Glutamatergic neuron (in vitro differentiated cells): ENCODE results near the gene KCNQ1. TPM values are rescaled to one million over a fixed set of nuclear protein-coding genes. Genes with fewer than 3 reads are reported as not detected.

Source experiments
- DNase-seq: peaks from one replicate; pipeline ENCODE4 v3.0.0; 2022
- H3K27ac Mint-ChIP-seq: one replicate; pipeline ENCODE4 v1.8.0; 2020; ENCODE audit warnings: mild to moderate bottlenecking, mixed read lengths, inconsistent platforms; ENCODE audit not compliant: unreplicated experiment
- H3K27me3 Mint-ChIP-seq: one replicate; pipeline ENCODE4 v1.8.0; 2020; ENCODE audit warnings: mild to moderate bottlenecking, moderate library complexity, mixed read lengths, inconsistent platforms; ENCODE audit not compliant: unreplicated experiment
- H3K36me3 Mint-ChIP-seq: one replicate; pipeline ENCODE4 v1.8.0; 2020; ENCODE audit warnings: mild to moderate bottlenecking, mixed read lengths, inconsistent platforms; ENCODE audit not compliant: unreplicated experiment
- H3K4me1 Mint-ChIP-seq: one replicate; pipeline ENCODE4 v1.8.0; 2020; ENCODE audit warnings: mild to moderate bottlenecking, low read depth, mixed read lengths, inconsistent platforms; ENCODE audit not compliant: unreplicated experiment
- H3K4me3 Mint-ChIP-seq: one replicate; pipeline ENCODE4 v1.8.0; 2020; ENCODE audit warnings: mild to moderate bottlenecking, mixed read lengths, inconsistent platforms; ENCODE audit not compliant: unreplicated experiment
- H3K9me3 Mint-ChIP-seq: one replicate; pipeline ENCODE4 v1.8.0; 2020; ENCODE audit warnings: mild to moderate bottlenecking, moderate library complexity, mixed read lengths, inconsistent platforms; ENCODE audit not compliant: unreplicated experiment
- CTCF ChIP-seq: fragments of 200-600 bp; sonication (generic); IDR thresholded peaks from one replicate; pipeline ENCODE4 v1.5.0; 2021; ENCODE audit not compliant: partially characterized antibody, unreplicated experiment
- total RNA-seq: library from RNA; stranded (reverse); fragmentation: NEBNext Ultra II Directional; extraction: Animal tissue kit (Norgen Biotek cat#: 25700); gene quantifications from one replicate; pipeline ENCODE4 v1.2.1, GENCODE V29; 2021; ENCODE audit not compliant: unreplicated experiment

Gene KCNQ1
- total RNA-seq, 1 donor from 2014 or later = 0.44 TPM

- H3K27ac Mint-ChIP-seq = no peak overlapping the region
- peak; percentile 7 for DNase-seq
- no peak overlapping the region for H3K4me3 Mint-ChIP-seq
- H3K4me1 Mint-ChIP-seq = no peaks in the 10 kb centered on the region
- peaks cover 5% of the 10 kb centered on the region for H3K9me3 Mint-ChIP-seq
- H3K27me3 Mint-ChIP-seq = peaks cover 33% of the 10 kb centered on the region
- TF ChIP-seq CTCF = no peak
- H3K36me3 Mint-ChIP-seq = peaks cover 7% of the 10 kb centered on the region
Measured at GRCh38 chr11:2443406-2443805, 1.4 kb upstream of the KCNQ1 start.

- TF ChIP-seq CTCF = no peak
- H3K9me3 Mint-ChIP-seq = peaks cover 5% of the 10 kb centered on the region
- peaks cover 30% of the 10 kb centered on the region for H3K27me3 Mint-ChIP-seq
- DNase-seq = peak; percentile 8
- no peak within 1 kb of the TSS for H3K27ac Mint-ChIP-seq
- H3K4me1 Mint-ChIP-seq = no peaks in the 10 kb centered on the region
- H3K36me3 Mint-ChIP-seq = peaks cover 7% of the 10 kb centered on the region
- peak within 1 kb of the TSS; percentile 42 for H3K4me3 Mint-ChIP-seq
Measured at GRCh38 chr11:2443881-2444820, 657 bp upstream of the KCNQ1 start, which contains the start of gene TRPM5. TRPM5 (minus strand) TSS chr11:2444514; CDS start chr11:2423036, 21,478 bp downstream.

- Mint-ChIP-seq H3K36me3 (peaks cover 7% of the 10 kb centered on the region), H3K4me3 (peak overlapping the region; percentile 42), H3K9me3 (peaks cover 5% of the 10 kb centered on the region), H3K27ac (no peak overlapping the region), H3K27me3 (peaks cover 24% of the 10 kb centered on the region), H3K4me1 (no peaks in the 10 kb centered on the region)
- peak; percentile 17 for DNase-seq
- no peak for TF ChIP-seq CTCF
Measured at GRCh38 chr11:2445746-2446551, 1.1 kb downstream of the KCNQ1 start.

GRCh38 chr11:2446590-2447252 is 1.9 kb downstream of the KCNQ1 start:
- peaks cover 5% of the 10 kb centered on the region for H3K9me3 Mint-ChIP-seq
- H3K27me3 Mint-ChIP-seq = peaks cover 24% of the 10 kb centered on the region
- no peak overlapping the region for H3K4me3 Mint-ChIP-seq
- DNase-seq = peak; percentile 17
- no peaks in the 10 kb centered on the region for H3K4me1 Mint-ChIP-seq
- H3K27ac Mint-ChIP-seq = no peak overlapping the region
- TF ChIP-seq CTCF = no peak
- peaks cover 7% of the 10 kb centered on the region for H3K36me3 Mint-ChIP-seq
